Skeletal muscle cell (primary cell): ENCODE measurements around the gene ADIPOQ.
A peak's percentile ranks its signal among the peaks of the same experiment; 100 is the strongest.
"Not testable (repeated sequence)": the region's sequence is repeated elsewhere in the genome, so short reads cannot be mapped to it uniquely, and the experiment has no call there.

Experiments used
- DNase-seq: peaks from one replicate; pipeline ENCODE4 v3.0.0-alpha.2; 2010; ENCODE audit warnings: low read depth
- H3K4me3 ChIP-seq: 2 replicates; pipeline ENCODE4 v1.5.1; 2011; ENCODE audit warnings: low read depth, mild to moderate bottlenecking, control low read depth, low read length, moderate library complexity

The ADIPOQ gene

DNA sequence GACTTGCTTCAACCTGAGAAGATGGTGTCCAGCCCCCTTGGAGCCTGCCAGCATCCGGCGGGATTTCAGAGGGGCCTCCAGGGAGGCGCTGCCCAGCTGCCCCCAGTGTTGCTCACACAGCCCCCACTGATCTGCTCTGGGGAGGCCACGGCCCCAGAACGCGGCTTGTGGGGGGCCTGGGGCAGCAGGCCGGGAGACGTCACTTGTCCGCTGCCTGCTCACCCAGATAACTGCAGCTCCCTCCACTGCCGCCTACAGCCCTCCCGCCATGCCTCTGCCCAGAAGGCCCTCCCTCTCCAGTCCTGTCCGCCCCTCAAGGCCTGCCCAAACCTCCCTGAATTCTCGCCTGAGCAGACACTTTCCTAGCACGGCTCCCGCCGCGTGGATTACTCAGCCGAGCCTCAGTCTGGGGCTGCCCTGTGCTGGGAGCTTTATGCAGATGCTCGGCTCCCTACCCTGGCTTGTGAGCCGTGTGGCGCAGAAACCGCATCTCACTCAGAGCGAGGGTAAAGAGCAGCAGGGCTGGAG is 17.2 kb upstream of the ADIPOQ start:
- DNase-seq = peak; percentile 47
- peak overlapping the region; percentile 70 for H3K4me3 ChIP-seq

DNA sequence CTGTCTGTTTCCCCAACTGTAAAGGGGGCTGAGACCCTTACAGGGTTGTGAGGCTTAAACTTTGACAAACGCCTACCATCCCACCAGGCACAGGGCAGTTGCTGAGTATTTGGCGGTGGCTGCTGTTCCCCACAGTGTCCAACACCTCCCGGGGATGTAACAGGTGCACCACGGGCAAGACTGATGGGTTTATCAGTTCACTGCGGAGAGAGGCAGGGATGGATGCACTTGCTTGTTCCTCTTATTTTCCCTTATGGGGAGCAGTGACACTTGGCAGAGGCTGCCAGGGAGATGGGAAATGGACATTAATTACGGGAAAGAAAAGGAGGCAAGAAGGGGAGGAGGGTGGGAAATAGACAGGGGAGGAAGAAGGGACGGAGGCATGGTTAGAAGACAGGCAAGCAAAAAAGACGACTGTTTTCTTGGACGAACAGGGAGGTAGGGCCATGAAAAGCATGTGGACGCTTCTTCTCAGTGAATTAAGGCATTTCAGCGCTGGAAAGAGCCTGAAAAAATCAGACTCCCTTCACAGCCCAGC is 16.6 kb upstream of the ADIPOQ start:
- DNase-seq = no peak
- H3K4me3 ChIP-seq = peak overlapping the region; percentile 70

- peak overlapping the region; percentile 70 for H3K4me3 ChIP-seq
- no peak for DNase-seq
Measured at GRCh38 chr3:186826410-186826975, 16.0 kb upstream of the ADIPOQ start.

DNA sequence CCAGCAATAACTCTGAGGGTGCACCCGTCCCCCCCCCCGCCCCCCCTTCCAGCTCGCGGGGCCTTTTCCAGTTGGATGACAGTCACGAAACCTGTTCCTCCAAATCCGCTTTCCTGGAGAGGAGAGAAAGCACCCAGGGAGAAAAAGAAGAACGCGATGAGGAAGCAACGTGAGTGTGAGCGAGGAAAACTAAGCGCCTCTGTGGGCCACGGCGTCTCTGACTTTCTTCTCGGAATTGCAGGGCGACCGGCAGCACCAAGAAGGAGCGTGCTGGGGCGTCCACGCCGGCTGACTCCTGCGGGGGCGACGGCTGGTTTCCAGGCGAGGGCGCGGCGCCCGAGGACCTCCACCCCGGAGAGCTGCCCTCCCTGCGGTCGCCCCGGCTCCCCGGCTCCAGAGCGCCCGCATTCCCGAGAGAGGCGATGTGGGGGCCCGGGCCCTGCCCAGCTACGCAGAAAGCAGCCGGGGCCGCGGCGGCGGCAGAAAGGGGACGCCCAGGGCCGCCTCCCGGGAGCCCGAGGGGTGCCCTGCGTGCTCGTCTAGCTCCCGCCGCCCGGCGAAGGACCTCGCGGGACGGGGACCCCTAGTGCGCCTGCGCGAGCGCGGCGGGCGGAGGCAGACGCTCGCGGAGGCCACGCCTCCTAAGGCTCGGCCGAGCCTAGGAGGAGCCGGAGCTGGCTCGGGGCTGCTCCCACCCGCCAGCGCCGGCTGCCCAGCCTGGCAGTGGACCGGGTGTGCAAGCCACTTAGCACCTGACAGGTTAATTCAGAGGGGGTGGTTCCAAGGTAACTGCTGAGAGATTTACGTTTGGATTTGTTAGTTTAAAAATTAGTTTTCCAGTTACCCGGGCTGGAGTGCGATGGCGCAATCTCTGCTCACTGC is 15.3 kb upstream of the ADIPOQ start:
- H3K4me3 ChIP-seq = peak overlapping the region; percentile 70
- no peak for DNase-seq

- no peak overlapping the region for H3K4me3 ChIP-seq
- no peak for DNase-seq
Measured at GRCh38 chr3:186828340-186828739, 14.2 kb upstream of the ADIPOQ start.

GRCh38 chr3:186831798-186832197 is 10.7 kb upstream of the ADIPOQ start:
- H3K4me3 ChIP-seq = no peak overlapping the region
- no peak for DNase-seq

DNA sequence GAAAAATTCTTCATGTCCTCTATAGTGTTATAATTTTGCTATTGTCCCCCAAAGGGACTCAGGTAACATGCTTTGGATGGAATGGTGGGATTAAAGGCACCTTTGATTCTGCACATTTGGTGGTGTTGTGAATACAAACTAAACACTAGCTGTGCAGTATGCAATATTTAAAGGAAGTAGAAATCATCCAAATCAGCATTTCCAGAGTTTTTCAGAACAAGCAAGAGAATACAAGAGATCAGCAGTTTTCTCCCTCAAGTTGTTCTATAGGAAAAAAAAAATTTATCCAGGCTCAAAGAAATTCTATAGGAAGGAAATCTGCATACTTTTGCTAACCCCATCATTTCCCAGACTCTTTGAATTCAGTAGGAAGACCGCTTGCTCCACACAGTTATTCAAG is 10.2 kb upstream of the ADIPOQ start:
- no peak overlapping the region for H3K4me3 ChIP-seq
- DNase-seq = no peak

DNA sequence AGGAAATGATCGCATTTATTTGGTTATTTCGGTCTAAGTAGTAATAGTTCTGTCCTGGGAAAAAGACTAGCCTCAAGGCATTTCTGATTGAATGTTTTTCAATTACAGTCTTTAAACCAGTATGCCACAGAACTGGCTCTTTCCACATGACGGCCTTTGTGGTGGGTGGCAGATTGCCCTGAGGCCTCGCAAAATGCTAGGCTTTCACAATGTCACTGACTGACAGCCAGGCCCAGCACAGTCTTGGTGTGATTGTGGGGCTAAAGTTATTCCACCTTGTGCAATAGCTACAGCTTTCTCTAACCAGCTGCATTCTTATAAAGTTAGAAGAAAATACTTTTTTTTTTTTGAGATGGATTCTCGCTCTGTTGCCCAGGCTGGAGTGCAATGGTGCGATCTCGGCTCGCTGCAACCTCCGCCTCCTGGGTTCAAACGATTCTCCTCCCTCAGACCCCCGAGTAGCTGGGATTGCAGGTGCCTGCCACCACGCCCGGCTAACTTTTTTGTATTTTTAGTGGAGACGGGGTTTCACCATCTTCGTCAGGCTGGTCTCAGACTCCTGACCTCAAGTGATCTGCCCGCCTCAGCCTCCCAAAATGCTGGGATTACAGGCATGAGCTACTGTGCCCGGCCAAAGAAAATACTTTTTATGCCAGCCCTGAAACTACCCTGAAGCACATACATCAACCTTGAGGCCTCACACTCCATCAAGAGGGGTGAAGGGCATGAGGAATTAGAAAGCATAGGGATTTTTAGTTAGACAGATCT is 2.5 kb upstream of the ADIPOQ start:
- no peak overlapping the region for H3K4me3 ChIP-seq
- DNase-seq = peak; percentile 35

- no peak for DNase-seq
- H3K4me3 ChIP-seq = no peak overlapping the region
Measured at GRCh38 chr3:186841620-186842019, 890 bp upstream of the ADIPOQ start.

- H3K4me3 ChIP-seq = no peak overlapping the region
- no peak for DNase-seq
Measured at GRCh38 chr3:186843039-186843432, 526 bp downstream of the ADIPOQ start.

DNA sequence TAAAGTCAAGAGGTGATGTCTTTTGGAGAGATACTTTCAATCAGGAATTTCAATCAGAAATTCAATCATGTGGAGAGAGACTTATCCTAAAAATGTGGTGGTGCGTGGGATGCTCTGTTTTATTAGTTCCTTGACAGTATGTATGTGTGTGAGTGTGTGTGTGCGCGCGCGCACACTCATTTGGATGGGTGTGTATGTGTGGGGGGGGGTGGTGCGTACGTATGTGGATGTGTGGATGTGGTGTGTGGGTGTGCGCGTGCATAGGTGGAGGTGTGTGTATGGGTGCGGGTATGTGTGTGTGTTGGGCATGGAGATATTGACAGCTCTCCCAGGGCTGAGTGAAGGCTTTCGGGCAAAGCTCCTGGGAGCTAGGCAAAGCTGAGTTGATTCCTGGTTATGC is 2.4 kb downstream of the ADIPOQ start:
- no peak overlapping the region for H3K4me3 ChIP-seq
- no peak for DNase-seq

GRCh38 chr3:186845756-186846155 is 3.2 kb downstream of the ADIPOQ start:
- no peak for DNase-seq

DNA sequence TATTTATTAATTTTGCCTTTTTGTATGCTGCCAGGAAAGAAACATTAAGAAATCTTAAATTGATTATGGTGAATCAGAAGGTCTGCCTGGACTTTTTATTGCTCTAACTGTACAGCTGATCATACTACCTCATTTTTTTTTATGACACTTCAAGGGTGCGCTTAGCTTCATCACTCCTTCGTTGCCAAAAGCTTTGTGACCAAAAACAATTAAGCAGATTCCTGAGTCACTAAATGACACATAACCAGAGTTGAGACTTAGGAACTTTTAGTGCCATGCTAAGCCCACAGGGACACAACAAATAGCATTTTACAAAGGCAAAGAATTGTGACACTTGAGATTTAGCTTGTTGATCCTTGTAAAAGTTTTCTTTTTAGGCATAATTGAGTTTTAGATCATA is 4.9 kb downstream of the ADIPOQ start:
- DNase-seq = no peak
- no peak overlapping the region for H3K4me3 ChIP-seq

More at GRCh38 chr3:186845756-186846155, 3.2 kb downstream of the ADIPOQ start:
- no peak overlapping the region for H3K4me3 ChIP-seq

DNA sequence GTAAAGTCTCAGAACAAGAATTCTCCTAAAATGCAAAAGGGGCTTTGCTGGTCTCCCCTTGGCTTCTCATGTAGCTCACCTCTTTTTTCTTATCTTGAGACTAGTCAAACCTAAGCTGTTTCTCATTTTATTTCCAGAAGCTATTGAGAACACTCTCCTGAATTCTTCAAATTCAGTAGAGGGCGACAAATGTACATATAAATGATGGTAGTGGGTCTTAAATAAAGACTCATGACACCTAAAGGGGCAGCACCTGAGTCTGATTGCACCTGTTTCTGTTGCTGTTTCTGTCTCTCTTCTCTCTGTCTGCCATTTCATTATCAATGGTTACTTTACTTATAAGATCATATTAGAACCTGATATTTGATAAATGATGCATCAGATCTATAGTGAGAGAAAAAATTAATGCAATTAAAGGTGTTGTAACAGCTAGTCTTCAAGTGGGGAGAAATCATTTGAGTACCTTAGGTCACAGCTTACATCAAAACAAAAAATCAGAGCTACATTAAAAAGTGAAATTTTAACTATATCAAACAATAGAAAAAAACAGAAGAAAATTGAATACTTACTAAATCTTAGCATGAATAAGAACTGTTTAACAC is 7.0 kb downstream of the ADIPOQ start:
- H3K4me3 ChIP-seq = no peak overlapping the region
- DNase-seq = peak; percentile 10

GRCh38 chr3:186851835-186852234 is 9.3 kb downstream of the ADIPOQ start:
- DNase-seq, H3K4me3 ChIP-seq: not testable (repeated sequence)

DNA sequence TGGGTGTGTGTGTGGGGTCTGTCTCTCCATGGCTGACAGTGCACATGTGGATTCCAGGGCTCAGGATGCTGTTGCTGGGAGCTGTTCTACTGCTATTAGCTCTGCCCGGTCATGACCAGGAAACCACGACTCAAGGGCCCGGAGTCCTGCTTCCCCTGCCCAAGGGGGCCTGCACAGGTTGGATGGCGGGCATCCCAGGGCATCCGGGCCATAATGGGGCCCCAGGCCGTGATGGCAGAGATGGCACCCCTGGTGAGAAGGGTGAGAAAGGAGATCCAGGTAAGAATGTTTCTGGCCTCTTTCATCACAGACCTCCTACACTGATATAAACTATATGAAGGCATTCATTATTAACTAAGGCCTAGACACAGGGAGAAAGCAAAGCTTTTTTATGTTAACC is 10.5 kb downstream of the ADIPOQ start:
- DNase-seq = no peak
- no peak overlapping the region for H3K4me3 ChIP-seq

- no peak overlapping the region for H3K4me3 ChIP-seq
- DNase-seq = no peak
Measured at GRCh38 chr3:186854146-186854545, 11.6 kb downstream of the ADIPOQ start.

- no peak for DNase-seq
Measured at GRCh38 chr3:186854954-186855353, 12.4 kb downstream of the ADIPOQ start.

GRCh38 chr3:186857743-186858142 is 15.2 kb downstream of the ADIPOQ start:
- DNase-seq = no peak
- H3K4me3 ChIP-seq = no peak overlapping the region

More at GRCh38 chr3:186854954-186855353, 12.4 kb downstream of the ADIPOQ start:
- no peak overlapping the region for H3K4me3 ChIP-seq
